GM18909 (cell line): Measurements from ENCODE around the gene FMNL1.
A peak's percentile ranks its signal among the peaks of the same experiment; 100 is the strongest.
"Not testable (repeated sequence)": the region's sequence is repeated elsewhere in the genome, so short reads cannot be mapped to it uniquely, and the experiment has no call there.

Experiments
- ATAC-seq: cut with Tn5 transposase; IDR thresholded peaks from one replicate; pipeline ENCODE4 v1.9.1; 2021; ENCODE audit warnings: mild to moderate bottlenecking; ENCODE audit not compliant: unreplicated experiment, poor library complexity

Gene FMNL1

DNA sequence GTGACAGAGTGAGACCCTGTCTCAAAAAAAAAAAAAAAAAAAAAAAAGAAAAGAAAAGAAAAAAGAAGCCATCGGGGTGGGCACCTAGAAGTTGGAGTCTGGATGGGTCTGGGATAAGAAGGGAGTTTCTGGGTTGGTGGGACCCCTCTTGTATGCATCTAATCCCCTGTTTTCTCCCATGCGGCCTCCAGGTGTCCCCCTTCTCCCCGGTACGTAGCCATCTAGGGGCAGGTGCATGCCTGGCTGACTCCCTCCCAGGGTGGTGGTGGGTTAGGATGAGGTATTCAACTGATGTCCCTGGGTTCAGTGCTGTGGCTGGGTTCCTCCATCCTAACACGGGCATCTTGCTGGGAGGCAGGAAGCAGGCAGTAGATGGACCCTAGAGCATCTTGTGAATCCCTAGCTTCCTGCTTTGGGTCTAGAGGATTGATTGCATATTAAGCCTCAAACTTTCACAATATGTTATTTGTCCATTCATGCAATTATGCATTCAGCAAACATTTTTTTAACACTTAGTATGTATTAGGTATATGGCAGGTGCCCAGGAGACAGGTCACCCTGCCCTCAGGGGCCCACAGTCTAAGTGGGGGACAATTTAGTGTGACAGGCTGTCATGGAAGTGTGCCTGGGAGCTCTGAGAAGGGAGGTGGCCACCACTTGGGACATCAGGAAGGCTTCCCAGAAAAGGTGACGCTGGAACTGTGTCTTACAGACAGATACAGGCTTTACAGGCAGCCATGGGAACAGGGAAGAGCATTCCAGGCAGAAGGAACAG is 13.1 kb downstream of the FMNL1 start:
- no peak for ATAC-seq

DNA sequence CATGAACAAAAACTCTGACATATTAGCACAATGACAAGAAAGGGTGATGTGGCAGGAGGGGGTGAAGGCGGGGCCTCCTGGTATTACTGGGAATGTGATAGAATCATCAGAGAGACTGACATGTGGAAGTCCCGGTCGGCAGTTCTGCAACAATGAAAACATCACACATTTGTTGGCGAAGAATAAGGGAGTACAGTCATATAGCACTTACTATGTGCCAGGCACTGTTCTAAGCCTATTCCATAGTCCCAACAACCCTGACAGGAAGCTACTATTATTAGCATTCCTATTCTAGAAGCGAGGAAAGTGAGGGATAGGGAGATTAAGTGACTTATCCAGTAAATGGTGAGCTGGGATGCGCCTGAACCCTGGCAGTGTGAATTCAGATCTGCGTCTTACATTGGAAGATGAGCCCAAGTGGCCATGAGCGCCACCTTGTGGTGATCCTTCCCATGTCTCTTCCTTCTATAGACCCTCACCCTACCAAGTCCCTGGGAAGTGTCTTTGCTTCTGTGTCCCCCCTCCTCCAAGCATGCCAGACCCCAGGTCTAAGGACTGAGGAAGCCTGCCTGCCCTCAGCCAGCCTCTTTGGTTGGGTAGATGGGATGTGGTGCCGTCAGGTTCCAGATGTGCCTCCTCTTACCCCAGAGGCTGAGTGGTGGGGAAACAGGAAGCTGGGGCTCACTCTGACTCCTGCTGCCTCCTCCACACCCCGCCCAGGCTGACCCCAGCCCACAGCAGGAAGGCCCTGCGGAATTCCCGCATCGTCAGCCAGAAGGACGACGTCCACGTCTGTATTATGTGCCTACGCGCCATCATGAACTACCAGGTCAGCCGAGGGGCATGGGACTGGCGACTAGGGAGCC is 14.0 kb downstream of the FMNL1 start:
- ATAC-seq = no peak

DNA sequence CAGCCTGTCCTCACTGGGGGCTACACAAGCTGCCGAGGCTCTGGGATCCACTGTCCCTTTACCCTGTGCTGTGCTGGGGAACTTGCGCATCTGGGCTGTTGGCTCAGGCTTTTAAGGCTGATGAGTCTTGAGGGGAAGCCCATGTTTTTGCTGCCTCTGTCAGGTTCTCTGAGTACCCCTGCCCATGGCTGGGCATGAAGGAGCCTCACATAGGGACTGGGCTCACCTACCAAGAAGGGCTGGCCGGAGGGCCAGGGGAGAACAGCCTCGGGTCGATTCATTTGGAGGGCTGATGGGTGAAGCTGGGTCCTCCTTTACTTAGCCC is 14.6 kb downstream of the FMNL1 start:
- ATAC-seq = no peak

DNA sequence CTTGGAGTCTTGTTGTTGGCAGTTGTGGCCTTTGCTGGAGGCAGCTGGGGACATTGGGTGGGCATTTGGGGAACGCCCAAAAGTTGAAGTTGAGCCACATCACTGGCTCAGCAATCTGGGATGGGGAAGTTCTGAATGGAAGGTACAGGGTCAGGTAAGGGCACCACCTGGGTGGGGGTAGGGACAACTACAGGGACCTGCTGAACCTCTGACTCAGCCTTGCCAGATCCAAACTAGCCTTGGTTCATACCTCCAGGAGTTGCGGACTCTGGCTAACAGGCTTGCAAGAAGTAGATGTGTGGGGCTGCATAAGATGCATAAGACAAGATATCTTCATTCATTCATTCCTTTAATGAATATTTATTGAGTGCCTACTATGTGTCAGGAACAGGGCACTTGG is 16.0 kb downstream of the FMNL1 start:
- no peak for ATAC-seq

- no peak for ATAC-seq
Measured at GRCh38 chr17:45238155-45238774, 16.6 kb downstream of the FMNL1 start.

GRCh38 chr17:45240905-45241327 is 19.2 kb downstream of the FMNL1 start:
- no peak for ATAC-seq

DNA sequence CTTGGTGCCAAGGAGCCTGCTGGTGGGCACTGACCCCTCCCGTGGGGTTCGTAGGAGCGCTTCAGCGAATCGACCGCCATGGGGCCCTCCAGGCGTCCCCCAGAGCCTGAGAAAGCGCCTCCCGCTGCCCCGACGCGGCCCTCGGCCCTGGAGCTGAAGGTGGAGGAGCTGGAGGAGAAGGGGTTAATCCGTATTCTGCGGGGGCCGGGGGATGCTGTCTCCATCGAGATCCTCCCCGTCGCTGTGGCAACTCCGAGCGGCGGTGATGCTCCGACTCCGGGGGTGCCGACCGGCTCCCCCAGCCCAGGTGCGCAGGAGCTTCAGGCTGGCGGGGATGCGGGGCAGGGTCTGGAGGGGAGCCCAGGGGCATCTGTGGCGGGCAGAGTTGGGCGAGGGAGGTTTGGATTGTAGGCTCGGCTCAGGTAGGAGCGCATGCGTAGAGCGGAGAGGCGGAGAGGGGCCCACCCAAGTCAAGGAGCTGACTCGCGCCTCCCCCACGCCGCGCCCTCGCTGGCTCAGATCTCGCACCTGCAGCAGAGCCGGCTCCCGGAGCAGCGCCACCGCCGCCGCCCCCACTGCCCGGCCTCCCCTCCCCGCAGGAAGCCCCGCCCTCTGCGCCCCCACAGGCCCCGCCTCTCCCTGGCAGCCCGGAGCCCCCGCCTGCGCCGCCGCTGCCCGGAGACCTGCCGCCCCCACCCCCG is 19.8 kb downstream of the FMNL1 start:
- no peak for ATAC-seq

DNA sequence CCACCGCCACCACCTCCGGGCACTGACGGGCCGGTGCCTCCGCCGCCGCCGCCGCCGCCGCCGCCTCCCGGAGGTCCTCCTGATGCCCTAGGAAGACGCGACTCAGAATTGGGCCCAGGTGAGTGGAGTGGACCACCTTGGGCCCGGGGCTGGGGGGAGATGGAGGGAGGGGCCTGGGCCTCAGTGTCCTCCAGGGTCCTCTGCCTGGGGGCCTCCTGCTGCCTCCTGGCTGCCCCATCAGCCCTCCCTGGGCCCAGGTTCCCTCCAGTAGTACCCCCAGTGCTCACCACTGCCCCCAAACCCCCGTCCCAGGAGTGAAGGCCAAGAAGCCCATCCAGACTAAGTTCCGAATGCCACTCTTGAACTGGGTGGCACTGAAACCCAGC is 20.3 kb downstream of the FMNL1 start:
- no peak for ATAC-seq

- ATAC-seq = no peak
Measured at GRCh38 chr17:45243750-45244149, 22.1 kb downstream of the FMNL1 start.

- no peak for ATAC-seq
Measured at GRCh38 chr17:45244725-45245656, 23.3 kb downstream of the FMNL1 start.

GRCh38 chr17:45246338-45246737 is 24.7 kb downstream of the FMNL1 start:
- no peak for ATAC-seq

GRCh38 chr17:45246861-45247428 is 25.3 kb downstream of the FMNL1 start:
- no peak for ATAC-seq

DNA sequence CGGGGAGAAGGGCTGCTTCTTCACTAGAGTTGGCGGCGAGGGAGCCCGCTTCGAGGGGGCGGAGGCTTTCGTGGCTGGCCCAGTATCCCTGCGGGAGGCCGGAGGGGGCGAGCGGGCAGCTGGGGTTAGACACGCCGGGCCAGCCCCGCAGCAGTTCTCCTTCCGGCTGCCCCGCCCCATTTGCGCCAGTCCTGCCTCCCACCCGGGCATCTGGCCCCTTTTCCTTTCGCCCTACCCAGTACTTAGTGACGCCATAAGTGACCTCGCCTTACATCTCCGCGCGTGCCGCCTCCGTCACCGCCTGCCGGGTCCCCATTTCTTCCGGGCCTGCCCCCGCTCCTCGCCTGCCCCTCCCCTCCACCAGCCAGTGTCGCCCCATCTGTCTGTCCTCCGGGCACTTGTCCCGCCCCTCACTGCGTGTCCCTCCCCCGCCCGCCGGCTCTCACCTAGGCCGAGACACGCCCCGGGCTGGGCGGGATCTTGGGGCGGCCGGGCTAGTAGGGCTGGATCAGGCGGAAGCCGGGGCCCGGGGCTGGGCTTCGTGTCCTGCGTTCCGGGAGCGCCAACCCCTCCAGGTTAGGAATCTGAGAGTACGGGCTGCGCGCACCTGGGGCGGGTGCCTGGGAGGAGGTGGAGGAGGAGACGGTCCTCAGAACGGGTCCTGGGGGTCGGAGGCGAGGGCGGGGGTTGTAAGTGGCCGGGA is 25.9 kb downstream of the FMNL1 start:
- peak; percentile 76 for ATAC-seq

DNA sequence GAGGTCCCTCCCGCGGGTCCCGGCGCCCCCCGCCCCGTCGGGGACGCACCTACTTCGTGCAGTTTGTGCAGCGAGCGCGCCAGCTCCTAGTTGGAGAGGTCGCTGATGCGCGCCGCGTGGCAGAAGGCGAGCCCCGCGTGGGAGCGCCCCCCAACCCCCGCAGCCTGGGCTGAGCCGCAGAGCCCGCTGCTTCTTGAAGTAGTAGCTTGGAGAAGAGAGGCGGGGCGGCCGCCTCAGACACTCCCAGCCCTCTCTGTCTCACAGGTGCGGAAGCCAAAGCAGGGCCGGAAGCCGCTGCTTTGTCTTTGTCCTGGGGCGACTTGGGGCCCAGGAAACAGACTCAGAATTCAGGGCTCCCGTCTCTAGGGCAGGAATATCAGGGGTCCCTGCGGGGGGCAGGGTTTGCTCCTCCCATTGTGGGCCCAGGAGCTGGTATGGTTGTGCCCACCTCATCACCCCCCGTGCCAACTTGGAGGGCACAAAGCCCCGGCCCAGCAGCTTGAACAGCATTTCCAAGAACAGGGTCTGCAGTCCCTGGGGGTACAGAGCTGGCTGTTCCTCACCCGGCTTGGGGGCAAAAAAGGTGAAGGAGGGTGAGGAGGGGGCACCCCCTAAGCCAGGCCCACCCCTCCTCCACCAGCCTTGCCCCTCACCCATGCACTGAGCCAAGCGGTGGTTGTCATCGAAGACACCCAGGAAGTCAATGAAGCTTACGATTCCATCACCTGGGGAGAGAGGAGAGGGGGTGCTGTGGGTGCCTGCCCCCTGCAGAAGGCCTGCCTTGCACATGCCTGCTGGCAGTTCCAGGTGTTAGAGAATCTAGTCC is 26.7 kb downstream of the FMNL1 start:
- peak; percentile 63 for ATAC-seq

GRCh38 chr17:45251931-45252330 is 30.2 kb downstream of the FMNL1 start:
- ATAC-seq = no peak

GRCh38 chr17:45253237-45253636 is 31.6 kb downstream of the FMNL1 start:
- not testable (repeated sequence) for ATAC-seq

DNA sequence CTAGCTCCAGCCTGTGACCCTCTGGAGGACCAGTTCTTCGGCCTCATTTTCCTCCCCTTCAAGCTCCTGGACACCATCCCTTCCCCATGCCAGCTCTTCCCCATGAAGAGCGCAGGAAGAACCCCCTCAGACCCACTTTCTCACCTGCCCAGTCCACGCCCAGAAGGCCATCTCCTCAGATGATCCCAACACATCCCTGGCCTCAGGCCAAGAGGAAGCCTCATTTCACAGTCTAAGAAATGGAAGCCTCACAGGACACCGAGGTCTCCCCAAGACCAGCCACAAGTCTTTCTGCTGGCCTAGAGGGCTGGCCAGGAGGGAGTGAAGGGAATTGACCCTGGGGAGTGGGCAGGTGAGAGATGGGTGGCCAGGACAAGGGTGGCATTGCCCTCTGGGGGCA is 32.2 kb downstream of the FMNL1 start:
- ATAC-seq = no peak

DNA sequence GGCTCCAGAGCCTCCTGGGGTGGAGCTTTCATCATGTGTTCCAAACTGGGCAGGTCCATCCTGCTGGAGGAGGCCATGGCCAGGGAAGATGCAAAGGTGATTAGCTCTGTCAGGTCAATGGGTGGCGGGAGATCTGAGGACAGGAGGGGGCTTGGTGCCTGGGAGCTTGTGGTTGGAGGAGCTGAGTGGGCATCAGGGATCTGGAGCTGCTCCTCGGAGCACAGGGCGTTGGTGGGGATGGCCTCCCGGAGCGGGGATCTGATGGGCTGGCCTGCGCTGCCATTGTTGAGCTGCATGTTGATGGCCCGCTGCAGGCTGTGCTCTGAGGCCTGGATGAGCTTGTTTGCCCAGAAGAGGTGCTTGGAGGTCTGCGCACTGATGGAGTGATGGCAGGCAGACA is 33.7 kb downstream of the FMNL1 start:
- ATAC-seq = no peak
